Cardiac muscle cell (in vitro differentiated cells and primary cell): ENCODE data around the gene RAD18. TPM values are rescaled to one million over a fixed set of nuclear protein-coding genes. Genes with fewer than 3 reads are reported as not detected.

ENCODE experiments used
- DNase-seq, 2 donors: peaks; one replicate each; pipeline versions ENCODE4 v3.0.0 to v3.0.0-alpha.2; 2010 to 2017; ENCODE audit warnings: low read depth in 1 of 2, low spot score in 1 of 2
- H3K27ac ChIP-seq: fragments of 200-600 bp; sonication (generic); 2 replicates; pipeline ENCODE4 v1.5.1; 2016
- H3K27me3 ChIP-seq: fragments of 200-600 bp; sonication (generic); 2 replicates; pipeline ENCODE4 v1.6.0; 2016; ENCODE audit warnings: control low read depth
- H3K36me3 ChIP-seq: fragments of 200-600 bp; sonication (generic); 2 replicates; pipeline ENCODE4 v1.5.1; 2016; ENCODE audit warnings: control low read depth
- H3K4me1 ChIP-seq: fragments of 200-600 bp; sonication (generic); 2 replicates; pipeline ENCODE4 v1.8.1; 2017; ENCODE audit warnings: low read depth, mild to moderate bottlenecking, mixed run types
- H3K4me3 ChIP-seq: fragments of 200-600 bp; sonication (generic); 2 replicates; pipeline ENCODE4 v1.5.1; 2016; ENCODE audit warnings: mild to moderate bottlenecking
- H3K9me3 ChIP-seq: fragments of 200-600 bp; sonication (generic); 2 replicates; pipeline ENCODE4 v1.5.1; 2017; ENCODE audit warnings: low read depth, mild to moderate bottlenecking, control low read depth
- polyA plus RNA-seq: library from polyadenylated mRNA; unstranded; fragments of >200 nt; fragmentation: Nextera tagmentation; extraction: Ambion mirVana; gene quantifications from 2 replicates; pipeline ENCODE4 v1.2.1, GENCODE V29; 2016
- total RNA-seq: library from RNA; depleted of rRNA; stranded (reverse); fragments of >200 nt; gene quantifications from 2 replicates; pipeline ENCODE4 v1.2.3, GENCODE V29; 2016
- TF ChIP-seq, protein P1 (sequence below): IDR thresholded peaks from 2 replicates; pipeline ENCODE4 v1.5.1; 2012; ENCODE audit warnings: low read depth, mild to moderate bottlenecking, low read length

RAD18 gene
- total and polyA plus RNA-seq, 2 experiments from 2014 or later, result 5.9 to 7.8 TPM

DNA sequence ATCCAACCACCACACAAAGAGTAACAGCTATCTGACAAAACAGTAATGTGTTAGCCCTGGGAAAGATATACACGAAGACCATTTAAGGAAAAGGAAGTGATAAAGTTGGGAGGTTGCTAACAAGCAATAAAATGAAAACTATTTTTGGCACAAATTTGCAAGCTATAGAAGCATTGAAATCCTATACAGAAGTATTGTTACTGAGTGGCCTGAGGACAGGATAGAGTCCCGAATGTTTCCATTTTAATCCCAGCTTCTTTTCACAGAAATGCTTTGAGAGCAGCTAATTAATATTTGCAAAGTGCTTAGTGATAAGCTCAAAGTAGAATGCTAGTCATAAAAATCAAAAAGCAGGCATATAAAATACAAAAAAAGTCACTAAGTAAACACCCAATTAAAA lies 51.5 kb downstream of the RAD18 start:
- H3K4me1 ChIP-seq, result no peaks in the 10 kb centered on the region
- no peaks in the 10 kb centered on the region for H3K36me3 ChIP-seq
- H3K27me3 ChIP-seq, result no peaks in the 10 kb centered on the region
- no peak for DNase-seq
- no peak overlapping the region for H3K4me3 ChIP-seq
- H3K27ac ChIP-seq, result no peak overlapping the region
- TF ChIP-seq, protein P1, sequence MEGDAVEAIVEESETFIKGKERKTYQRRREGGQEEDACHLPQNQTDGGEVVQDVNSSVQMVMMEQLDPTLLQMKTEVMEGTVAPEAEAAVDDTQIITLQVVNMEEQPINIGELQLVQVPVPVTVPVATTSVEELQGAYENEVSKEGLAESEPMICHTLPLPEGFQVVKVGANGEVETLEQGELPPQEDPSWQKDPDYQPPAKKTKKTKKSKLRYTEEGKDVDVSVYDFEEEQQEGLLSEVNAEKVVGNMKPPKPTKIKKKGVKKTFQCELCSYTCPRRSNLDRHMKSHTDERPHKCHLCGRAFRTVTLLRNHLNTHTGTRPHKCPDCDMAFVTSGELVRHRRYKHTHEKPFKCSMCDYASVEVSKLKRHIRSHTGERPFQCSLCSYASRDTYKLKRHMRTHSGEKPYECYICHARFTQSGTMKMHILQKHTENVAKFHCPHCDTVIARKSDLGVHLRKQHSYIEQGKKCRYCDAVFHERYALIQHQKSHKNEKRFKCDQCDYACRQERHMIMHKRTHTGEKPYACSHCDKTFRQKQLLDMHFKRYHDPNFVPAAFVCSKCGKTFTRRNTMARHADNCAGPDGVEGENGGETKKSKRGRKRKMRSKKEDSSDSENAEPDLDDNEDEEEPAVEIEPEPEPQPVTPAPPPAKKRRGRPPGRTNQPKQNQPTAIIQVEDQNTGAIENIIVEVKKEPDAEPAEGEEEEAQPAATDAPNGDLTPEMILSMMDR, result no peak
- no peaks in the 10 kb centered on the region for H3K9me3 ChIP-seq

GRCh38 chr3:8909160-8909559 lies 54.1 kb downstream of the RAD18 start:
- Histone ChIP-seq H3K36me3 (no peaks in the 10 kb centered on the region), H3K9me3 (no peaks in the 10 kb centered on the region), H3K27me3 (no peaks in the 10 kb centered on the region), H3K4me3 (no peak overlapping the region), H3K27ac (no peak overlapping the region), H3K4me1 (no peaks in the 10 kb centered on the region)
- TF ChIP-seq, protein P1, result no peak
- no peak for DNase-seq

- no peak overlapping the region for H3K27ac ChIP-seq
- H3K4me3 ChIP-seq, result no peak overlapping the region
- no peaks in the 10 kb centered on the region for H3K9me3 ChIP-seq
- H3K4me1 ChIP-seq, result peaks cover 28% of the 10 kb centered on the region
- H3K36me3 ChIP-seq, result no peaks in the 10 kb centered on the region
- H3K27me3 ChIP-seq, result no peaks in the 10 kb centered on the region
- TF ChIP-seq, protein P1, result no peak
- no peak for DNase-seq
These were observed 60.1 kb downstream of the RAD18 start for GRCh38 chr3:8903191-8903590.

DNA sequence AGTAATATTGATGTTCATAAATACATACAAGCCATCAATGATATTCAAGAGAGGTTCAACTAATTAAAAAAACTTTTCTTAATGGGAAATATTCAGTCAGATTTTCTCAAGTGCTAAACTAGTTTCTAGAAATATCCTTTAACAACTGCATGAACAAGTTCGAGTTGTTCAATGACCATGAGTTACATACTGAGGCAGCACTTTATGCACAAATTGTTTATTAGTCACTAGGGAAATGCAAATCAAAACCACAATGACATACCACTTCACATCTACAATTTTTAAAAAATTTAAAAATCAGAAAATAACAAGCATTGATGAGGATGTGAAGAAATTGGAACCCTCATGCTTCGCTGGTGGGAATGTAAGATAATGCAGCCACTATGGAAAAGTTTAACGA lies 62.4 kb downstream of the RAD18 start:
- H3K4me1 ChIP-seq, result peaks cover 28% of the 10 kb centered on the region
- no peak overlapping the region for H3K4me3 ChIP-seq
- no peaks in the 10 kb centered on the region for H3K36me3 ChIP-seq
- DNase-seq, result no peak
- H3K27ac ChIP-seq, result no peak overlapping the region
- TF ChIP-seq, protein P1, result no peak
- H3K27me3 ChIP-seq, result no peaks in the 10 kb centered on the region
- H3K9me3 ChIP-seq, result no peaks in the 10 kb centered on the region

DNA sequence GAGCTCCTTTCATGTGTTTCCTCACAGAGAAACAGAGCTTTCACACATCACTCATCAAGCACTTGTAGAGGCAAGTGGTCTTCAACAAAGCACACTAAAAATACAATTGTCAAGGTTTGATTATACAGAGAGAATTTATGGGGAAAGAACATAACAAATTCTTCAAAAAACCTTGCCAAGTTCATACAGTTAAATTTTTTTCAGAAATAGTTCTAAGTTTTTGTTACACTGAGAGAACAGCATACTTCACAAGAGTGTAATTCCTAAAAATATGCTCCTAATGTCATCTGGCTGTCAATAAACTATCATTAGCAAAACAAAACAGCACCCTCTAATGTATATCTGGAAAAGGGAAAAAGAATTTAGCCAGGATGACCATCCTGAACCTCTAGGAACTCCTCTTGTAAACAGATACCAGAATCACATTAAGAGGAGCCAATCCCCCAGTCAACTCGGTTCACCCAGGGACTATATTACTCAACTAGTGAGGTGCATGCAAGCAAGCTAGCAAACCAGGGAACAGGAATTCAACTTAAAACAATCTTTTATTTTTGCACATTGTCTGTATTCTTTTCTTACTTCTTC lies 63.3 kb downstream of the RAD18 start:
- TF ChIP-seq, protein P1, result no peak
- H3K36me3 ChIP-seq, result no peaks in the 10 kb centered on the region
- no peaks in the 10 kb centered on the region for H3K27me3 ChIP-seq
- H3K27ac ChIP-seq, result peak overlapping the region; percentile 36
- H3K4me3 ChIP-seq, result no peak overlapping the region
- H3K4me1 ChIP-seq, result peaks cover 28% of the 10 kb centered on the region
- H3K9me3 ChIP-seq, result no peaks in the 10 kb centered on the region
- peak in 1 of 2 donors; percentile 89 for DNase-seq
